Measurements from ENCODE around the gene PNPLA7. TPM values are rescaled to one million over a fixed set of nuclear protein-coding genes. Genes with fewer than 3 reads are reported as not detected.

The PNPLA7 gene
- total RNA-seq, 1 experiment from 2014 or later = 1.3 TPM

- Mint-ChIP-seq H3K27ac (no peak overlapping the region), H3K4me1 (peaks cover 5% of the 10 kb centered on the region; the same call in 1 of the 2 replicates), H3K27me3 (ENCODE audit: low read depth) (peaks cover 8% of the 10 kb centered on the region), H3K4me3 (no peak overlapping the region), H3K36me3 (peaks cover 7% of the 10 kb centered on the region), H3K9me3 (peaks cover 3% of the 10 kb centered on the region; the same call in 1 of the 2 replicates)
- ATAC-seq (no peak), DNase-seq (ENCODE audit: low spot score) (no peak)
- ChIA-PET POLR2A (interaction anchor here (2.9 kb wide), 1 partner anchor 12 kb away, joined by 15 read pairs; the partner anchor contains the start of gene ARRDC1), CTCF (interaction anchor here (1.5 to 3.1 kb wide), 3 partner anchors 12 to 179 kb away, joined by 3 to 51 read pairs (median 11); partner anchors contain the start of gene ARRDC1)
- no peak for TF ChIP-seq AFF4 (CRISPR knock-in tag; IDR thresholded peaks at IDR 0.05; ENCODE audit: borderline replicate concordance)
- TF ChIP-seq USF1 (CRISPR knock-in tag; IDR thresholded peaks at IDR 0.05) = no peak
- TF ChIP-seq, protein P1, sequence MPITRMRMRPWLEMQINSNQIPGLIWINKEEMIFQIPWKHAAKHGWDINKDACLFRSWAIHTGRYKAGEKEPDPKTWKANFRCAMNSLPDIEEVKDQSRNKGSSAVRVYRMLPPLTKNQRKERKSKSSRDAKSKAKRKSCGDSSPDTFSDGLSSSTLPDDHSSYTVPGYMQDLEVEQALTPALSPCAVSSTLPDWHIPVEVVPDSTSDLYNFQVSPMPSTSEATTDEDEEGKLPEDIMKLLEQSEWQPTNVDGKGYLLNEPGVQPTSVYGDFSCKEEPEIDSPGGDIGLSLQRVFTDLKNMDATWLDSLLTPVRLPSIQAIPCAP (CRISPR knock-in tag; IDR thresholded peaks at IDR 0.05) = no peak
- TF ChIP-seq, protein P2, sequence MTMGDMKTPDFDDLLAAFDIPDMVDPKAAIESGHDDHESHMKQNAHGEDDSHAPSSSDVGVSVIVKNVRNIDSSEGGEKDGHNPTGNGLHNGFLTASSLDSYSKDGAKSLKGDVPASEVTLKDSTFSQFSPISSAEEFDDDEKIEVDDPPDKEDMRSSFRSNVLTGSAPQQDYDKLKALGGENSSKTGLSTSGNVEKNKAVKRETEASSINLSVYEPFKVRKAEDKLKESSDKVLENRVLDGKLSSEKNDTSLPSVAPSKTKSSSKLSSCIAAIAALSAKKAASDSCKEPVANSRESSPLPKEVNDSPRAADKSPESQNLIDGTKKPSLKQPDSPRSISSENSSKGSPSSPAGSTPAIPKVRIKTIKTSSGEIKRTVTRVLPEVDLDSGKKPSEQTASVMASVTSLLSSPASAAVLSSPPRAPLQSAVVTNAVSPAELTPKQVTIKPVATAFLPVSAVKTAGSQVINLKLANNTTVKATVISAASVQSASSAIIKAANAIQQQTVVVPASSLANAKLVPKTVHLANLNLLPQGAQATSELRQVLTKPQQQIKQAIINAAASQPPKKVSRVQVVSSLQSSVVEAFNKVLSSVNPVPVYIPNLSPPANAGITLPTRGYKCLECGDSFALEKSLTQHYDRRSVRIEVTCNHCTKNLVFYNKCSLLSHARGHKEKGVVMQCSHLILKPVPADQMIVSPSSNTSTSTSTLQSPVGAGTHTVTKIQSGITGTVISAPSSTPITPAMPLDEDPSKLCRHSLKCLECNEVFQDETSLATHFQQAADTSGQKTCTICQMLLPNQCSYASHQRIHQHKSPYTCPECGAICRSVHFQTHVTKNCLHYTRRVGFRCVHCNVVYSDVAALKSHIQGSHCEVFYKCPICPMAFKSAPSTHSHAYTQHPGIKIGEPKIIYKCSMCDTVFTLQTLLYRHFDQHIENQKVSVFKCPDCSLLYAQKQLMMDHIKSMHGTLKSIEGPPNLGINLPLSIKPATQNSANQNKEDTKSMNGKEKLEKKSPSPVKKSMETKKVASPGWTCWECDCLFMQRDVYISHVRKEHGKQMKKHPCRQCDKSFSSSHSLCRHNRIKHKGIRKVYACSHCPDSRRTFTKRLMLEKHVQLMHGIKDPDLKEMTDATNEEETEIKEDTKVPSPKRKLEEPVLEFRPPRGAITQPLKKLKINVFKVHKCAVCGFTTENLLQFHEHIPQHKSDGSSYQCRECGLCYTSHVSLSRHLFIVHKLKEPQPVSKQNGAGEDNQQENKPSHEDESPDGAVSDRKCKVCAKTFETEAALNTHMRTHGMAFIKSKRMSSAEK (CRISPR knock-in tag; IDR thresholded peaks at IDR 0.05; ENCODE audit: borderline replicate concordance) = no peak
- no peak for TF ChIP-seq NR1H2 (CRISPR knock-in tag; IDR thresholded peaks at IDR 0.05)
- TF ChIP-seq SP1 (CRISPR knock-in tag; conservative IDR thresholded peaks at IDR 0.05) = no peak
- TF ChIP-seq, protein P3, sequence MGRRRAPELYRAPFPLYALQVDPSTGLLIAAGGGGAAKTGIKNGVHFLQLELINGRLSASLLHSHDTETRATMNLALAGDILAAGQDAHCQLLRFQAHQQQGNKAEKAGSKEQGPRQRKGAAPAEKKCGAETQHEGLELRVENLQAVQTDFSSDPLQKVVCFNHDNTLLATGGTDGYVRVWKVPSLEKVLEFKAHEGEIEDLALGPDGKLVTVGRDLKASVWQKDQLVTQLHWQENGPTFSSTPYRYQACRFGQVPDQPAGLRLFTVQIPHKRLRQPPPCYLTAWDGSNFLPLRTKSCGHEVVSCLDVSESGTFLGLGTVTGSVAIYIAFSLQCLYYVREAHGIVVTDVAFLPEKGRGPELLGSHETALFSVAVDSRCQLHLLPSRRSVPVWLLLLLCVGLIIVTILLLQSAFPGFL (CRISPR knock-in tag; IDR thresholded peaks at IDR 0.05; ENCODE audit: borderline replicate concordance) = no peak
- TF ChIP-seq NR2C2 (CRISPR knock-in tag; IDR thresholded peaks at IDR 0.05) = no peak
- TF ChIP-seq TEAD1 (CRISPR knock-in tag; IDR thresholded peaks at IDR 0.05) = no peak
- no peak for TF ChIP-seq SOX15 (CRISPR knock-in tag; IDR thresholded peaks at IDR 0.05)
- TF ChIP-seq ZNF317 (CRISPR knock-in tag; IDR thresholded peaks at IDR 0.05; ENCODE audit: borderline replicate concordance, low read depth) = no peak
- no peak for TF ChIP-seq E2F4 (CRISPR knock-in tag; IDR thresholded peaks at IDR 0.05; ENCODE audit: borderline replicate concordance, low read depth)
- no peak for TF ChIP-seq GABPB1 (CRISPR knock-in tag; IDR thresholded peaks at IDR 0.05)
- TF ChIP-seq FOXP4 (CRISPR knock-in tag; IDR thresholded peaks at IDR 0.05) = no peak
- no peak for TF ChIP-seq ZNF416 (CRISPR knock-in tag; IDR thresholded peaks at IDR 0.05)
- no peak for TF ChIP-seq ZNF396 (CRISPR knock-in tag; IDR thresholded peaks at IDR 0.05; ENCODE audit: borderline replicate concordance)
These were observed 42.6 kb upstream of the PNPLA7 start for GRCh38 chr9:137592767-137593166.
